ENCODE measurements around the gene PXK. TPM values are rescaled to one million over a fixed set of nuclear protein-coding genes. Genes with fewer than 3 reads are reported as not detected.

PXK gene
- total and polyA plus RNA-seq, 8 donors, result 8.3 to 54.0 (median 31.1) TPM

- Histone ChIP-seq H3K36me3 (no peaks in the 10 kb centered on the region), H3K4me3 (no peak overlapping the region), H3K9me3 (no peaks in the 10 kb centered on the region), H3K4me1 (peaks cover 0 to 24% (median 9%) of the 10 kb centered on the region in 4 donors), H3K27ac (no peak overlapping the region), H3K27me3 (no peaks in the 10 kb centered on the region)
- intact Hi-C loops (cut with DNase I; ENCODE audit: low total_unique reads), result no loop called here
- 70 to 79% (median 78%) methylated on average over 3 of the region's 3 CpGs for WGBS, 5 donors
- no peak for DNase-seq
- TF ChIP-seq EP300 (IDR thresholded peaks at IDR 0.05) (no peak), CTCF (IDR thresholded peaks at IDR 0.05) (no peak), POLR2AphosphoS5 (IDR thresholded peaks at IDR 0.05) (no peak), POLR2A (IDR thresholded peaks at IDR 0.05) (no peak)
Observed at GRCh38 chr3:58474967-58475578, 142.4 kb downstream of the PXK start.

Small RNAs within 50 kb of the gene (small RNA-seq; reads per million reads assigned to genes)
- gene AC098479.1, result 0 to 0.20 (median 0) reads per million in 4 donors

Other genes starting within 250 kb of the PXK start
- gene DNASE1L3, start 121.9 kb upstream of the PXK start, total RNA-seq, result 10 to 100 TPM in 1 of 5 donors, 1 to 10 TPM in 1, under 1 TPM in 1, not detected in 2; 0.43 to 10.4 (median 5.1) TPM
- gene DNASE1L3, start 121.9 kb upstream of the PXK start, polyA plus RNA-seq, result 1 to 10 TPM in 2 of 3 donors, under 1 TPM in 1; 0.44 to 4.4 (median 1.8) TPM
- 10 to 100 TPM in 3 of 5 donors, 1 to 10 TPM in 2; 5.8 to 22.8 (median 12.2) TPM for gene ABHD6, start 95.1 kb upstream of the PXK start, total RNA-seq
- 1 to 10 TPM; 4.3 to 6.2 (median 4.6) TPM for gene ABHD6, start 95.1 kb upstream of the PXK start, polyA plus RNA-seq
- 10 to 100 TPM in 3 of 5 donors, 1 to 10 TPM in 2; 4.1 to 23.5 (median 11.6) TPM for gene RPP14, start 26.6 kb upstream of the PXK start, total RNA-seq
- gene RPP14, start 26.6 kb upstream of the PXK start, polyA plus RNA-seq, result 10 to 100 TPM in 1 of 3 donors, 1 to 10 TPM in 2; 7.4 to 10.1 (median 9.7) TPM
- gene HTD2, start 26.4 kb upstream of the PXK start, total RNA-seq, result 10 to 100 TPM in 2 of 5 donors, 1 to 10 TPM in 1, not detected in 2; 7.0 to 57.6 (median 28.1) TPM
- 1 to 10 TPM; 3.1 to 7.0 (median 6.0) TPM for gene HTD2, start 26.4 kb upstream of the PXK start, polyA plus RNA-seq
- gene PDHB, start 100.9 kb downstream of the PXK start, total RNA-seq, result 100 to 1,000 TPM in 3 of 5 donors, 10 to 100 TPM in 2; 24.5 to 246 (median 109) TPM
- 10 to 100 TPM; 70.6 to 88.7 (median 81.3) TPM for gene PDHB, start 100.9 kb downstream of the PXK start, polyA plus RNA-seq
- 10 to 100 TPM in 2 of 5 donors, 1 to 10 TPM in 1, not detected in 2; 5.4 to 16.7 (median 12.3) TPM for gene KCTD6, start 159.2 kb downstream of the PXK start, total RNA-seq
- gene KCTD6, start 159.2 kb downstream of the PXK start, polyA plus RNA-seq, result 10 to 100 TPM in 2 of 3 donors, 1 to 10 TPM in 1; 5.9 to 12.2 (median 10.4) TPM
- gene ACOX2, start 204.3 kb downstream of the PXK start, total RNA-seq, result 10 to 100 TPM in 2 of 5 donors, 1 to 10 TPM in 2, not detected in 1; 1.6 to 22.2 (median 10.1) TPM
- gene ACOX2, start 204.3 kb downstream of the PXK start, polyA plus RNA-seq, result 10 to 100 TPM in 1 of 3 donors, 1 to 10 TPM in 2; 4.9 to 15.6 (median 7.5) TPM
- 10 to 100 TPM in 4 of 5 donors, 1 to 10 TPM in 1; 4.7 to 35.2 (median 16.2) TPM for gene FAM107A, start 244.5 kb downstream of the PXK start, total RNA-seq
- 10 to 100 TPM; 22.4 to 55.4 (median 35.6) TPM for gene FAM107A, start 244.5 kb downstream of the PXK start, polyA plus RNA-seq